Caco-2 (cell line): ENCODE data around the gene POLR2E. TPM values are rescaled to one million over a fixed set of nuclear protein-coding genes. Genes with fewer than 3 reads are reported as not detected.

ENCODE experiments used
- BruUV-seq: library from RNA; stranded (reverse); fragments of 400-500 nt; replicated peaks from 2 replicates; lab custom pipeline; 2021; lab: Mats Ljungman, UMichigan
- CTCF ChIA-PET: fragments of 300-600 bp; sonication (Branson Sonifier 250); formaldehyde crosslinking; loops from one replicate; lab custom pipeline; 2022; ENCODE audit warnings: antibody characterized with exemption; lab: Charles Lee
- POLR2A ChIA-PET: fragments of 300-600 bp; sonication (Branson Sonifier 250); formaldehyde crosslinking; loops from one replicate; lab custom pipeline; 2022; ENCODE audit warnings: antibody characterized with exemption; lab: Charles Lee
- DNase-seq, 2 experiments: peaks; one replicate each; pipeline versions ENCODE4 v3.0.0 to v3.0.0-alpha.2; 2020 to 2022
- H3K27me3 ChIP-seq: replicated peaks from 2 replicates; pipeline ENCODE4 v1.6.0; 2011; ENCODE audit warnings: low read length; ENCODE audit not compliant: control insufficient read depth, insufficient read depth
- H3K36me3 ChIP-seq: 2 replicates; pipeline ENCODE4 v1.5.1; 2011; ENCODE audit warnings: low read length; ENCODE audit not compliant: control insufficient read depth, insufficient read depth
- H3K4me1 ChIP-seq: fragments of 250-450 bp; sonication (Bioruptor Pico); 2 replicates; pipeline ENCODE4 v1.5.1; 2020; ENCODE audit warnings: mild to moderate bottlenecking
- H3K4me3 ChIP-seq: 2 replicates; pipeline ENCODE4 v1.5.1; 2011; ENCODE audit warnings: low read depth, mild to moderate bottlenecking, control low read depth, low read length
- H3K9me3 ChIP-seq: fragments of 250-450 bp; sonication (Bioruptor Pico); 2 replicates; pipeline ENCODE4 v1.5.1; 2020; ENCODE audit warnings: mild to moderate bottlenecking, moderate library complexity
- H3K27ac Mint-ChIP-seq: one replicate; pipeline ENCODE4 v1.8.0; 2022; ENCODE audit warnings: mixed read lengths; ENCODE audit not compliant: unreplicated experiment
- H3K27me3 Mint-ChIP-seq: one replicate; pipeline ENCODE4 v1.8.0; 2022; ENCODE audit warnings: mixed read lengths; ENCODE audit not compliant: insufficient read depth, unreplicated experiment
- H3K36me3 Mint-ChIP-seq: one replicate; pipeline ENCODE4 v1.8.0; 2022; ENCODE audit warnings: mild to moderate bottlenecking, mixed read lengths; ENCODE audit not compliant: insufficient read depth, unreplicated experiment
- H3K4me1 Mint-ChIP-seq: one replicate; pipeline ENCODE4 v1.8.0; 2022; ENCODE audit warnings: low read depth, mixed read lengths; ENCODE audit not compliant: unreplicated experiment
- H3K4me3 Mint-ChIP-seq: one replicate; pipeline ENCODE4 v1.8.0; 2022; ENCODE audit warnings: mild to moderate bottlenecking, moderate library complexity, mixed read lengths; ENCODE audit not compliant: unreplicated experiment
- H3K9me3 Mint-ChIP-seq: one replicate; pipeline ENCODE4 v1.8.0; 2022; ENCODE audit warnings: mixed read lengths; ENCODE audit not compliant: unreplicated experiment
- intact Hi-C: fragments of 100-400 bp; cut with micrococcal nuclease; formaldehyde crosslinking; loops from one replicate; pipeline ENCODE4 v1.10.0; 2022; ENCODE audit not compliant: unreplicated experiment
- total RNA-seq: library from RNA; stranded (reverse); gene quantifications from 2 replicates; pipeline ENCODE4 v1.2.3, GENCODE V29; 2022
- TF ChIP-seq, protein P1 (sequence below), 2 experiments: fragments of 200-600 bp in 1 of 2; IDR thresholded peaks; 1 replicate in 1 of 2; 2 replicates in 1 of 2; pipeline versions ENCODE4 v1.5.1 to v1.8.0; 2011 to 2022; ENCODE audit warnings: antibody characterized with exemption in 1 of 2, control low read depth in 1 of 2, inconsistent platforms in 1 of 2, low read depth in 1 of 2, low read length in 1 of 2, mild to moderate bottlenecking in 1 of 2, moderate library complexity in 1 of 2; ENCODE audit not compliant: insufficient read depth in 1 of 2, severe bottlenecking in 1 of 2, unreplicated experiment in 1 of 2

POLR2E gene
- total RNA-seq, 1 experiment from 2014 or later = 264 TPM

DNA sequence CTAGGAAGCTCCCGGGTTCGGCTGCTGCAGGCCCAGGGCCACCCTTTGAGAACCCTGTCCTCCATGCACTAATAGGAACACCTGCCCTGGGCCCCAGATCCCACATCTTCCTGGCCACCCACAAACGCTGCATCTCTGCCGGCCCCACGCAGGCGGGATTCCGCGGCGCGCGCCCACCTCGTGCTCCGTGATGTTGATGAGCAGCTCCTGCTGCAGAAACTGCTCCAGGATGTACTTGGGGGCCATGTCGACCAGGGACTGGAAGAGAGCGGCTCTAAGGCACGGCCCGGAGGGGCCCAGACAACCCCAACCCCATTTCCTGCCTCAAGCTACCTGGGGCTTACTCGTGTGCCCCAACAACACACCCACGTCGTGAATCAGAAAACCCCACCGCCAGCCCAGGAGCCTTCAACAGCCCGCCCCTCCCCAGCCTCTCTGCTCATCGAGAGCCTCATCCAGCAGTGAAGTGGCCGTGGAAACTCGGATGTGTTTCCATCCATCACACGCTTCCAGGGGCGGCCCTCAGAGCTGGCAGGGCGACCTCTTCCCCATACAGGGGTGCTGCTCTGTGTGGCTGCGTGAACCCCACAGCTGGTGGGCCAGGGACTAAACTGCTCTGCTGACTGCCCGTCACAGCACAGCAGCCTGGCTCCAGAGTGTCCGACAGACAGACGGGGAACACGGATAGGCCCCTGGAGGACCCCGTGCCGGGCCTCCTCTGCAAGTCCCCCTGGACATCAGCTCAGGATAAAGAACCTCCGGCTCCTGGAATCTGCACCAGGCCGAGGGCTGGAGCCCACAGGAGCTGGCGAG lies 4.2 kb downstream of the POLR2E start:
- Histone ChIP-seq H3K27me3 (no peaks in the 10 kb centered on the region), H3K36me3 (no peaks in the 10 kb centered on the region; the same call in 1 of the 2 replicates), H3K4me1 (peaks cover 5% of the 10 kb centered on the region; the same call in 1 of the 2 replicates), H3K9me3 (no peaks in the 10 kb centered on the region), H3K4me3 (no peak overlapping the region)
- POLR2A ChIA-PET = interaction anchor here (0.6 to 1.0 kb wide), 2 partner anchors 16 to 95 kb away, joined by 3 read pairs; no protein-coding TSS in a partner anchor
- Mint-ChIP-seq H3K4me1 (no peaks in the 10 kb centered on the region), H3K27ac (no peak overlapping the region), H3K27me3 (no peaks in the 10 kb centered on the region), H3K4me3 (no peak overlapping the region), H3K36me3 (peaks cover 66% of the 10 kb centered on the region), H3K9me3 (no peaks in the 10 kb centered on the region)
- CTCF ChIA-PET = no interaction called here
- DNase-seq = no peak
- TF ChIP-seq, protein P1, sequence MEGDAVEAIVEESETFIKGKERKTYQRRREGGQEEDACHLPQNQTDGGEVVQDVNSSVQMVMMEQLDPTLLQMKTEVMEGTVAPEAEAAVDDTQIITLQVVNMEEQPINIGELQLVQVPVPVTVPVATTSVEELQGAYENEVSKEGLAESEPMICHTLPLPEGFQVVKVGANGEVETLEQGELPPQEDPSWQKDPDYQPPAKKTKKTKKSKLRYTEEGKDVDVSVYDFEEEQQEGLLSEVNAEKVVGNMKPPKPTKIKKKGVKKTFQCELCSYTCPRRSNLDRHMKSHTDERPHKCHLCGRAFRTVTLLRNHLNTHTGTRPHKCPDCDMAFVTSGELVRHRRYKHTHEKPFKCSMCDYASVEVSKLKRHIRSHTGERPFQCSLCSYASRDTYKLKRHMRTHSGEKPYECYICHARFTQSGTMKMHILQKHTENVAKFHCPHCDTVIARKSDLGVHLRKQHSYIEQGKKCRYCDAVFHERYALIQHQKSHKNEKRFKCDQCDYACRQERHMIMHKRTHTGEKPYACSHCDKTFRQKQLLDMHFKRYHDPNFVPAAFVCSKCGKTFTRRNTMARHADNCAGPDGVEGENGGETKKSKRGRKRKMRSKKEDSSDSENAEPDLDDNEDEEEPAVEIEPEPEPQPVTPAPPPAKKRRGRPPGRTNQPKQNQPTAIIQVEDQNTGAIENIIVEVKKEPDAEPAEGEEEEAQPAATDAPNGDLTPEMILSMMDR (IDR thresholded peaks at IDR 0.05; ENCODE audit: insufficient read depth in 1 of 2, low read depth in 1 of 2, low read length in 1 of 2, severe bottlenecking in 1 of 2, unreplicated experiment in 1 of 2) = no peak
- intact Hi-C loops = no loop called here
- no TSS peak for BruUV-seq

DNA sequence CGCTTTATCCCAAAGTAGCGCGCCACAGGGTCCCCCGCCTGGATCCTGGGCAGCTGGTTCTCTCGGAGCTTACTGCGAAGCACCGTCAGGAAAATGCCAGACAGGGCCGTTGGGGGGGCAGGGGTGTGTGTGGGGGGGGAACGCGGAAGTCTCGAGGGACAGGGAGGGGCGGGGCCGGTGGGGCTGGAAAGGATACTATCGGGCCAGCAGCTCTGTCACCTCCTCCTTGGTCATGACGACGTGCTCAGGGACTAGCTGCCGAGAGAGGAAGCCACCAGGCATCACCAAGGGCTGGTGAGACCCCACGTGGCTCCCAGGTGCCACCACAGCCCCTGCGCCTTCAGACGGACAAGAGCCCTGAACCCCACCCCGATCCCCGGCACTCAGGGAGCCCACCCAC lies 5.3 kb downstream of the POLR2E start:
- peaks cover 67% of the 10 kb centered on the region for H3K36me3 Mint-ChIP-seq
- H3K9me3 Mint-ChIP-seq = no peaks in the 10 kb centered on the region
- H3K27ac Mint-ChIP-seq = no peak overlapping the region
- no peaks in the 10 kb centered on the region for H3K27me3 Mint-ChIP-seq
- Histone ChIP-seq H3K27me3 (no peaks in the 10 kb centered on the region), H3K4me3 (no peak overlapping the region), H3K36me3 (no peaks in the 10 kb centered on the region; the same call in 1 of the 2 replicates), H3K9me3 (no peaks in the 10 kb centered on the region), H3K4me1 (peaks cover 5% of the 10 kb centered on the region; the same call in 1 of the 2 replicates)
- POLR2A ChIA-PET = no interaction called here
- CTCF ChIA-PET = interaction anchor here (0.6 kb wide), 1 partner anchor 10 kb away, joined by 3 read pairs; no protein-coding TSS in a partner anchor
- intact Hi-C loops = no loop called here
- H3K4me3 Mint-ChIP-seq = no peak overlapping the region
- no peaks in the 10 kb centered on the region for H3K4me1 Mint-ChIP-seq
- DNase-seq = no peak
- TF ChIP-seq, protein P1 (IDR thresholded peaks at IDR 0.05; ENCODE audit: insufficient read depth in 1 of 2, low read depth in 1 of 2, low read length in 1 of 2, severe bottlenecking in 1 of 2, unreplicated experiment in 1 of 2) = no peak
- BruUV-seq = no TSS peak

DNA sequence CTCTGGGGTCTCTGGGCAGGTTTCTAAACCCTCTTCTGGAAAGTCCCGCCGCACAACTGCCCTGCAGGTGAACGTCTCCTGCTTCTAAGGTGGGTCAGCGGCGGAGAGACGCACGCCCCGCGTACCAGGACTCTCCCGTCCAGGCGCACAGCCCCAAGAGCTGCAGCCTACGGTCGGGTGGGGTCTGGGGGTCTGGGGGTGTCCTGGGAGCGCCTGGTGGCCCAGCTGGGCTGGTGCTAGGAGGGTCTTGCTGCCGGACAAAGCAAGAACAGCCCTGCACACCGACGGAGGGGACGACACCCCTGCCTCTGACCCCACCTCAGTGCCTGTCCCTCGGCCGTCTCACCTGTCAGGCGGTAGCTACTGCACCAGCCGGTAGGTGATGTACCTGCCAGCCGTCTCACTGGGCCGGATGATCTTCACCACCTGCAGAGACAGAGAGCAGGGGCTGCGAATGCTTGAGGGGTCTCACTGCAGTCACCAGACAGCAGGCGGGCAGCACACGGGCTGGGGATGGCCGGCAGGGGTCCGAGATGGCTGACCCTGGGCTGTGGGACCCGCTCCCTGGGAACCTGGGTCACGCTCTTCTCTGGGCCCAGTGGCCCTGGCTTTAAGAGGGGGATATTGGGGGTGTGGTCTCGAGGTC lies 5.9 kb downstream of the POLR2E start:
- intact Hi-C loops = no loop called here

More for the DNA sequence above, 5.9 kb downstream of the POLR2E start:
- Histone ChIP-seq H3K4me1 (peaks cover 5% of the 10 kb centered on the region; the same call in 1 of the 2 replicates), H3K36me3 (no peaks in the 10 kb centered on the region; the same call in 1 of the 2 replicates), H3K4me3 (no peak overlapping the region), H3K27me3 (no peaks in the 10 kb centered on the region), H3K9me3 (no peaks in the 10 kb centered on the region)
- H3K4me1 Mint-ChIP-seq = no peaks in the 10 kb centered on the region
- ChIA-PET CTCF (no interaction called here), POLR2A (no interaction called here)
- no peak overlapping the region for H3K4me3 Mint-ChIP-seq
- peaks cover 70% of the 10 kb centered on the region for H3K36me3 Mint-ChIP-seq
- no peaks in the 10 kb centered on the region for H3K9me3 Mint-ChIP-seq
- no TSS peak for BruUV-seq
- no peaks in the 10 kb centered on the region for H3K27me3 Mint-ChIP-seq
- DNase-seq = no peak
- H3K27ac Mint-ChIP-seq = no peak overlapping the region
- TF ChIP-seq, protein P1 (IDR thresholded peaks at IDR 0.05; ENCODE audit: insufficient read depth in 1 of 2, low read depth in 1 of 2, low read length in 1 of 2, severe bottlenecking in 1 of 2, unreplicated experiment in 1 of 2) = no peak
